SK-N-SH treated with all-trans-retinoic acid at 6 μM for 48 hours (cell line): Measurements from ENCODE around the gene CNIH1.

Source experiments
- ATAC-seq: fragments of 200-7000 bp; cut with Tn5 transposase; 3 replicates; pipeline ENCODE4 v1.9.1; 2020; ENCODE audit warnings: mild to moderate bottlenecking, moderate library complexity
- ARNTL ChIP-seq: fragments of 450-650 bp; formaldehyde crosslinking; IDR thresholded peaks from 2 replicates; pipeline ENCODE4 v1.5.0; 2020; ENCODE audit warnings: low read depth, mild to moderate bottlenecking, moderate library complexity, borderline replicate concordance
- BACH2 ChIP-seq: fragments of 250-450 bp; sonication (Bioruptor Pico); IDR thresholded peaks from 2 replicates; pipeline ENCODE4 v1.9.0; 2021; ENCODE audit warnings: mild to moderate bottlenecking, borderline replicate concordance
- CREB5 ChIP-seq: fragments of 250-450 bp; sonication (Bioruptor Pico); IDR thresholded peaks from 2 replicates; pipeline ENCODE4 v1.5.1; 2020; ENCODE audit warnings: low read depth, mild to moderate bottlenecking, moderate library complexity
- CSDC2 ChIP-seq: fragments of 250-450 bp; sonication (Bioruptor Pico); IDR thresholded peaks from 2 replicates; pipeline ENCODE4 v1.5.0; 2020; ENCODE audit warnings: mild to moderate bottlenecking, moderate library complexity
- ESRRG ChIP-seq: fragments of 250-450 bp; sonication (Bioruptor Pico); IDR thresholded peaks from 2 replicates; pipeline ENCODE4 v1.6.1; 2021; ENCODE audit warnings: mild to moderate bottlenecking
- GLIS3 ChIP-seq: fragments of 250-450 bp; sonication (Bioruptor Pico); IDR thresholded peaks from 2 replicates; pipeline ENCODE4 v1.5.0; 2020; ENCODE audit warnings: mild to moderate bottlenecking, moderate library complexity
- ISL1 ChIP-seq: fragments of 250-450 bp; sonication (Bioruptor Pico); IDR thresholded peaks from 2 replicates; pipeline ENCODE4 v2.1.2; 2022; ENCODE audit warnings: mild to moderate bottlenecking, moderate library complexity
- OSR1 ChIP-seq: fragments of 250-450 bp; sonication (Bioruptor Pico); IDR thresholded peaks from 2 replicates; pipeline ENCODE4 v1.8.0; 2022; ENCODE audit warnings: moderate library complexity, mild to moderate bottlenecking, inconsistent platforms
- PATZ1 ChIP-seq: fragments of 250-450 bp; sonication (Bioruptor Pico); IDR thresholded peaks from 2 replicates; pipeline ENCODE4 v1.8.0; 2020; ENCODE audit warnings: mild to moderate bottlenecking, moderate library complexity, borderline replicate concordance
- PPARA ChIP-seq: fragments of 250-450 bp; sonication (Bioruptor Pico); IDR thresholded peaks from 2 replicates; pipeline ENCODE4 v1.5.0; 2020; ENCODE audit warnings: mild to moderate bottlenecking, borderline replicate concordance
- ZC3H10 ChIP-seq: fragments of 250-450 bp; sonication (Bioruptor Pico); IDR thresholded peaks from 2 replicates; pipeline ENCODE4 v1.5.1; 2021; ENCODE audit warnings: mild to moderate bottlenecking, moderate library complexity
- ZFP3 ChIP-seq: fragments of 250-450 bp; sonication (Bioruptor Pico); IDR thresholded peaks from 2 replicates; pipeline ENCODE4 v1.5.0; 2020; ENCODE audit warnings: mild to moderate bottlenecking, moderate library complexity
- ZFP30 ChIP-seq: fragments of 450-650 bp; formaldehyde crosslinking; IDR thresholded peaks from 2 replicates; pipeline ENCODE4 v1.5.0; 2022; ENCODE audit warnings: mild to moderate bottlenecking, moderate library complexity
- ZNF565 ChIP-seq: fragments of 450-650 bp; formaldehyde crosslinking; conservative IDR thresholded peaks from 2 replicates; pipeline ENCODE4 v1.5.0; 2020; ENCODE audit warnings: low read depth, mild to moderate bottlenecking, moderate library complexity
- ZNF70 ChIP-seq: fragments of 450-650 bp; formaldehyde crosslinking; IDR thresholded peaks from 2 replicates; pipeline ENCODE4 v1.5.0; 2020; ENCODE audit warnings: mild to moderate bottlenecking, moderate library complexity
- ZNF8 ChIP-seq: fragments of 450-650 bp; formaldehyde crosslinking; IDR thresholded peaks from 2 replicates; pipeline ENCODE4 v1.5.0; 2020; ENCODE audit warnings: mild to moderate bottlenecking, moderate library complexity
- TF ChIP-seq, protein P1 (sequence below): fragments of 250-450 bp; sonication (Bioruptor Pico); IDR thresholded peaks from 2 replicates; pipeline ENCODE4 v1.8.0; 2021; ENCODE audit warnings: low read depth, mild to moderate bottlenecking, moderate library complexity, borderline replicate concordance
- TF ChIP-seq, protein P2 (sequence below): fragments of 250-450 bp; sonication (Bioruptor Pico); IDR thresholded peaks from 2 replicates; pipeline ENCODE4 v1.5.0; 2020; ENCODE audit warnings: mild to moderate bottlenecking, moderate library complexity

Gene CNIH1

GRCh38 chr14:54471641-54472040 is 30.5 kb upstream of the CNIH1 start:
- no peak for TF ChIP-seq ZNF8
- TF ChIP-seq GLIS3, result no peak
- TF ChIP-seq ISL1 (CRISPR knock-in tag), result no peak
- no peak for TF ChIP-seq ZNF565 (CRISPR knock-in tag)
- no peak for TF ChIP-seq BACH2 (CRISPR knock-in tag)
- TF ChIP-seq OSR1 (CRISPR knock-in tag), result no peak
- no peak for TF ChIP-seq ZNF70 (CRISPR knock-in tag)
- TF ChIP-seq ESRRG (CRISPR knock-in tag), result no peak
- ATAC-seq, result no peak

GRCh38 chr14:54470701-54471100 is 29.5 kb upstream of the CNIH1 start:
- TF ChIP-seq ESRRG (CRISPR knock-in tag) (no peak), ZFP30 (CRISPR knock-in tag) (no peak)
- peak; percentile 25 for ATAC-seq

GRCh38 chr14:54467280-54467679 is 26.1 kb upstream of the CNIH1 start:
- TF ChIP-seq ZNF70 (CRISPR knock-in tag) (no peak), CSDC2 (CRISPR knock-in tag) (no peak), GLIS3 (no peak), ESRRG (CRISPR knock-in tag) (no peak), ZFP30 (CRISPR knock-in tag) (no peak), BACH2 (CRISPR knock-in tag) (no peak), ZNF565 (CRISPR knock-in tag) (no peak), ZFP3 (CRISPR knock-in tag) (no peak), ZC3H10 (CRISPR knock-in tag) (no peak), PPARA (CRISPR knock-in tag) (no peak), ARNTL (CRISPR knock-in tag) (no peak)
- TF ChIP-seq, protein P1, sequence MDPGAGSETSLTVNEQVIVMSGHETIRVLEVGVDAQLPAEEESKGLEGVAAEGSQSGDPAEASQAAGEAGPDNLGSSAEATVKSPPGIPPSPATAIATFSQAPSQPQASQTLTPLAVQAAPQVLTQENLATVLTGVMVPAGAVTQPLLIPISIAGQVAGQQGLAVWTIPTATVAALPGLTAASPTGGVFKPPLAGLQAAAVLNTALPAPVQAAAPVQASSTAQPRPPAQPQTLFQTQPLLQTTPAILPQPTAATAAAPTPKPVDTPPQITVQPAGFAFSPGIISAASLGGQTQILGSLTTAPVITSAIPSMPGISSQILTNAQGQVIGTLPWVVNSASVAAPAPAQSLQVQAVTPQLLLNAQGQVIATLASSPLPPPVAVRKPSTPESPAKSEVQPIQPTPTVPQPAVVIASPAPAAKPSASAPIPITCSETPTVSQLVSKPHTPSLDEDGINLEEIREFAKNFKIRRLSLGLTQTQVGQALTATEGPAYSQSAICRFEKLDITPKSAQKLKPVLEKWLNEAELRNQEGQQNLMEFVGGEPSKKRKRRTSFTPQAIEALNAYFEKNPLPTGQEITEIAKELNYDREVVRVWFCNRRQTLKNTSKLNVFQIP (CRISPR knock-in tag), result no peak
- TF ChIP-seq, protein P2, sequence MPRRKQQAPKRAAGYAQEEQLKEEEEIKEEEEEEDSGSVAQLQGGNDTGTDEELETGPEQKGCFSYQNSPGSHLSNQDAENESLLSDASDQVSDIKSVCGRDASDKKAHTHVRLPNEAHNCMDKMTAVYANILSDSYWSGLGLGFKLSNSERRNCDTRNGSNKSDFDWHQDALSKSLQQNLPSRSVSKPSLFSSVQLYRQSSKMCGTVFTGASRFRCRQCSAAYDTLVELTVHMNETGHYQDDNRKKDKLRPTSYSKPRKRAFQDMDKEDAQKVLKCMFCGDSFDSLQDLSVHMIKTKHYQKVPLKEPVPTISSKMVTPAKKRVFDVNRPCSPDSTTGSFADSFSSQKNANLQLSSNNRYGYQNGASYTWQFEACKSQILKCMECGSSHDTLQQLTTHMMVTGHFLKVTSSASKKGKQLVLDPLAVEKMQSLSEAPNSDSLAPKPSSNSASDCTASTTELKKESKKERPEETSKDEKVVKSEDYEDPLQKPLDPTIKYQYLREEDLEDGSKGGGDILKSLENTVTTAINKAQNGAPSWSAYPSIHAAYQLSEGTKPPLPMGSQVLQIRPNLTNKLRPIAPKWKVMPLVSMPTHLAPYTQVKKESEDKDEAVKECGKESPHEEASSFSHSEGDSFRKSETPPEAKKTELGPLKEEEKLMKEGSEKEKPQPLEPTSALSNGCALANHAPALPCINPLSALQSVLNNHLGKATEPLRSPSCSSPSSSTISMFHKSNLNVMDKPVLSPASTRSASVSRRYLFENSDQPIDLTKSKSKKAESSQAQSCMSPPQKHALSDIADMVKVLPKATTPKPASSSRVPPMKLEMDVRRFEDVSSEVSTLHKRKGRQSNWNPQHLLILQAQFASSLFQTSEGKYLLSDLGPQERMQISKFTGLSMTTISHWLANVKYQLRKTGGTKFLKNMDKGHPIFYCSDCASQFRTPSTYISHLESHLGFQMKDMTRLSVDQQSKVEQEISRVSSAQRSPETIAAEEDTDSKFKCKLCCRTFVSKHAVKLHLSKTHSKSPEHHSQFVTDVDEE (CRISPR knock-in tag), result no peak
- ATAC-seq, result no peak

GRCh38 chr14:54465654-54466053 is 24.5 kb upstream of the CNIH1 start:
- TF ChIP-seq PPARA (CRISPR knock-in tag) (no peak), CREB5 (no peak), PATZ1 (CRISPR knock-in tag) (no peak), ARNTL (CRISPR knock-in tag) (no peak)
- TF ChIP-seq, protein P1 (CRISPR knock-in tag), result no peak
- no peak; the same call in 2 of the 3 replicates for ATAC-seq
